Stimulated activated CD4-positive, alpha-beta T cell treated with anti-CD3 and anti-CD28 coated beads, Interleukin-1b, Interleukin-23, amount 100 ng/mL, for 4 hours (primary cell): ENCODE data around the gene ZER1.
"Not testable (repeated sequence)": the region's sequence is repeated elsewhere in the genome, so short reads cannot be mapped to it uniquely, and the experiment has no call there.

ENCODE experiments used
- DNase-seq, 2 donors: peaks; one replicate each; pipeline ENCODE4 v3.0.0-alpha.2; 2020; ENCODE audit warnings: low read depth in 2 of 2

Gene ZER1

DNA sequence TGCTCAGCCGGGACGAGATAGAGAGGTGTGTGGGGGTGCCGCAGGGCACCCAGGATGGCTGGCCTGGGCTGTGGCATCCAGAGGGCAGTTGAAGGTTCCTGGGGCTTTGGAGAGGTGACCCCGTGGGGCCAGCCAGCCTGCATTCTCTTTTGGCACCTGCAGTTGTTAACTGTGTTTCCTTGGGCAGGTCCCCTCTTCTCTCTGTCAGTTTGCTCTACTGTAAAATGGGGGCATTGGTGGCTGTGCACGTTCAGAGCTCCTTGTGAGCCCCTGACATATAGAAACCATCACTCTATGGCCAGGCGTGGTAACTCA lies 56.3 kb downstream of the ZER1 start:
- DNase-seq = no peak

DNA sequence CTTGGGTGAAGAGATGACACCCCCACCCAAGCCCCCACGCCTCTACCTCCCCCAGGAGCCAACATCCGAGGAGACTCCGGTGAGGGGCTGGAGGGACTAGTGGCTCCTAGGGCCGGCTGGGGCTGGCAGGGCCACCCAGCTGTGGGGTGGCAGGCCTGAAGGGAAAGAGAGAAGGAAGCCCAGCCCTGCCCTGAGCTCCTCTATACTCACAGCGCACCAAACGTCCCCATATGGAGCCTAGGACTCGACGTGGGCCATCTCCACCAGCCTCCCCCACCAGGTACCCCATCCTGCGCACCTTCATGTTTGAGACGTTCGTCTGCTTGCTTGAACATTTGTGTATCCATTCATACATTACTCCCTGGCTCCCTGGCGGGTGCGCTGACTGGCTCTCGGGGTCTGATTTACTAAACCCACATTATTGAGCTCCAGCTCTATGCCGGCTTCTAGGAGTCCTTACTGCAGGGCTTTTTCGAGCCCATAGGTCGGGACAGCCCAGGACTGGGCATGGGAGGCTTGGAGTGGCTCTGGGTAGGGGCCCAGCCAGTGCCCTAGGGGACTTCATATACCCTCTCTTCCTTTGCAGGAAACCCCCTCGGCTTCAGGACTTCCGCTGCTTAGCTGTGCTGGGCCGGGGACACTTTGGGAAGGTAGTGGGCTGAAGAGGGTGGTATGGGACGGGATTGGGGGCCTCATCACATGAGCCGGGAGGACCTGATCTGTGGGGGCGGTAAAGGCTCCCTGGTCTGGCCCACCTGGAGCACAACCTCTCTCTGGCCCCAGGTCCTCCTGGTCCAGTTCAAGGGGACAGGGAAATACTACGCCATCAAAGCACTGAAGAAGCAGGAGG lies 56.9 kb downstream of the ZER1 start:
- DNase-seq = no peak

- no peak for DNase-seq
Observed at GRCh38 chr9:128713941-128714573, 57.7 kb downstream of the ZER1 start.

- no peak for DNase-seq
Observed at GRCh38 chr9:128713411-128713780, 58.3 kb downstream of the ZER1 start.

DNA sequence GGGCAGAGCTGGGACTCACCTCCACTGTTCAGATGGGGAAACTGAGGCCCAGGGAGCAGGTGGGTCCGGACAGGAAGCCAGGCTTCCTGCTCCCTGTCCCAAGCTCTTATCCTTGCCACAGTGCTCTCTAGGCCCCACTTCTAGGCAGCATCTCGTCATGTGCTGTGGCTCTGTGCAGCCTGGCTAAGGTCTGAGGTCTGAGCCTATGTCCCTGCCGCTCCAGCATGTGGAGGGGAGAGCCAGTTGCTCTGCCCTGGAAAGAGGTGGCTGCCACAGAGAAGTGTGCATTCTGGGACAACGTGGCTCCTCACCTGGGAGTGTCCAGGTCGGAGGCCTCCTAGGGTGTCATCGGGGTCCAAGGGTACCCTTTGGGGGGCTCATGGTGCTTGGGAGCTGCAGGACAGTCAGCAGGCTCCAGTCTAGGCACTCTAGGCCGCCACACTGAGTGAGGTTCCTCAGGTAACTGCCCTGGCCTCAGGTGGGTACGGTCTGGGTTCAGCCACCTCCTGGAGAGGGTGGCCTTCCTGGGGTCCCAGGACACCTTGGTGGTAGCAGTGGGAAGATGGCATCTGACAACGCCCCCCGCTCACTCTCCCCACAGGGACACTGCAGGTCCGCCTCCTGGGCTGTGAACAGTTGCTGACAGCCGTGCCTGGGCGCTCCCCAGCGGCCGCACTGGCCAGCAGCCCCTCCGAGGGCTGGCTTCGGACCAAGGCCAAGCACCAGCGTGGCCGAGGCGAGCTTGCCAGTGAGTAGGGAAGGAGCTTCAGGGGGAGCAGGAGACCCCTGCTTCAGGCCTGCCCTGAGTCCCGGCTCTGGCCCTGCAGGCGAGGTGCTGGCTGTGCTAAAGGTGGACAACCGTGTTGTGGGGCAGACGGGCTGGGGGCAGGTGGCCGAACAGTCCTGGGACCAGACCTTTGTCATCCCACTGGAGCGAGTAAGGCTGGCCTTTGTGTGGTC lies 59.0 kb downstream of the ZER1 start:
- DNase-seq = no peak

DNA sequence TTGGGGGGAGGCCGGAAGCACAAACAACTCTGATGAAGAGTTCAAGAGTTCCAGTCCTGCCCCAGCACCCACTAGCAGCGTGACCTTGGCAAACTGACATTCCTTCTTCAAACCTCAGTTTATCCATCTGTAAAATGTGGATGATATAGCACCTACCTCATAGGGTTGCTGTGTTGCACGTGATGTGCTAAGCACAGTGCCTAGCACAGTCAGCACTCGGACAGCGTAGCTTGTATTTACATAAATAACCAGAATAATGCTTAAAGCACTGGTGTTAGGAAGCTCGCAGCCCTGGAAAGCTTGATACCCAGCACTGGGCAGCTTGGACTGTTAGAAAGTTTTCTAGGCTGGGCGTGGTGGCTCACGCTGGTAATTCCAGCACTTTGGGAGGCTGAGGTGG lies 64.3 kb downstream of the ZER1 start:
- no peak for DNase-seq

DNA sequence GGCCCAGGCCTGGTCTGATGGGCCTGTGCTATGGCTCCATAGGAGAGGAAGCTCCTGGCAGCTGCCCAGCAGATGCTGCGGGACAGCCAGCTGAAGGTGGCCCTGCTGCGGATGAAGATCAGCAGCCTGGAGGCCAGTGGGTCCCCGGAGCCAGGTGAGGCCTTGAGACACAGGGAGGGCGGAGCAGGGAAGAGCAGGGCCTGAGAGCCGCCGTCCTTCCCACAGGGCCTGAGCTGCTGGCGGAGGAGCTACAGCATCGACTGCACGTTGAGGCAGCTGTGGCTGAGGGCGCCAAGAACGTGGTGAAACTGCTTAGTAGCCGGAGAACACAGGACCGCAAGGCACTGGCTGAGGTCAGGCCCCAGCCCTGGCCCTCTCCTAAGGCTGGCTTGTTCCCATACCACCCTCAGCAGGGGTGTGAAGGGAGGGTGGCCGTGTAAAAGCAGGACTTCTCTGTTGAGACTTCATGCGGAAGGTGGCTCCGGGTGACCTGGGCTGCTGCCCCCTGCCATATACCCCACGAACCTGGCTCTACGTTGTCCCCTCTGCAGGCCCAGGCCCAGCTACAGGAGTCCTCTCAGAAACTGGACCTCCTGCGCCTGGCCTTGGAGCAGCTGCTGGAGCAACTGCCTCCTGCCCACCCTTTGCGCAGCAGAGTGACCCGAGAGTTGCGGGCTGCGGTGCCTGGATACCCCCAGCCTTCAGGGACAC lies 64.9 kb downstream of the ZER1 start:
- no peak for DNase-seq

DNA sequence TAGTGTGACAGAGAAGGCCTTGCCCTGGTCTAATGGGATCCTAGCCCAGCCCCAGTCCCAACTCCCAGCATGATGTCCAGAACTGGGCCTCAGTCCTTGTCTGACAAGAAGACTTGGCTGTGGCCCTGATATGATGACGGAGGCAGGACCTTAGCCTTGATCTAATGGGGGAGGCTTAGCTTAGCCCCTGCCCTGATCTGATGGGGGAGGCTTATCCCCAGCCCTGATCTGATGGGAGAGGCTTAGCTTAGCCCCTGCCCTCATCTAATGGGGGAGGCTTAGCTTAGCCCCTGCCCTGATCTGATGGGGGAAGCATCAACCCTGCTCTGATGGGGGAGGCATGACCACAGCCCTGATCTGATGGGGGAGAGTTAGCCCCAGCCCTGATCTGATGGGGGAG lies 65.7 kb downstream of the ZER1 start:
- DNase-seq = no peak

- no peak for DNase-seq
Observed at GRCh38 chr9:128705051-128705965, 66.4 kb downstream of the ZER1 start.

DNA sequence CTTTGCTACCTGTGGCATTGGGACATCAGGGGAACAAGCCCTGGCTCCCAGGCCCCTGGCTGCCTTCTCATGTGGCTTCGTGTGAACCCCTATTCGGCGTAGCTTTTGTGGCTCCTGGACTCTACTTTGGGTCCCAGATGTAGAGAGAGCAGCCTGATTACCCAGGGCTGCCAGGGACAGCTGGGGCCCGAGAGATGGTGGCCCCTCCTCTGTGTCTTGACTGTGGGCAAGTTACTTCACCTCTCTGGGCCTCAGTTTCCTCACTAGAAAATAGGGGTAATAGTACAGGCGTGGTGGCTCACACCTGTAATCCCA lies 67.4 kb downstream of the ZER1 start:
- DNase-seq = no peak

- DNase-seq = no peak
Observed at GRCh38 chr9:128703616-128704355, 67.9 kb downstream of the ZER1 start.

DNA sequence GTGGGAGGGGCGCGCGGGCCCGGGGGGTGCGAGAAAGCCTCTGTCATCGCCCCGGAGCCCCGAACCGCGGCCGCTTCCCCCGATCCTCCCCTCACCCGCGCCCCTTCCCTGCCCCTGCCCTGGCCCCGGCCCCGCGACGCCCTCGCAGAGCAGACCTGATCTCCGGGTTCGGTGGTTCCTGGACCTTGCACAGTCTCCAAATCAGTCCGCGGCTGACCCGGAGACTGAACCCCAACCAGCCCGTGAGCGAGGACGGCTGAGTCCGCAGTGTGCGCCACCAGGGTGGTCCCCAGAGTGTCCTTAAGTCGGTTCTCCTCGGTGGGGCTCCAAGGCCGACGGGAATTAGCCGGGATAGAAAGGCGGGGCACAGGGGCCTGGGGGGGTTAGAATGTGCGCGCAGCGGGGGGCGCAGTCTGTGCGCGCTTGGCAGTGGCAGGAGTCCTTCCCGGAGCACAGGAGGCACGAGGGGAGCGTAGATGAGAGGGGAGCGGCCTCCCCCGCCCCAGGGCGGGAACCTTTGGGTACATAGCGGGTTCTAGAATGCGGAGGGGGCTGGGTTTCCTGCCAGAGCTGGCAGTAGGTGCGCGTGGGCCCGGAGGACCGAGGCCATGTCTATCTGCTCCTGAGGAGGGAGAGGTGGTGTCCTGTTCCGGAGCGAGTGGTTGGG lies 68.6 kb downstream of the ZER1 start:
- peak; percentile 12 to 39 for DNase-seq

GRCh38 chr9:128702445-128702948 lies 69.2 kb downstream of the ZER1 start, which contains the start of gene PKN3:
PKN3 (plus strand) TSS chr9:128702503; CDS start chr9:128702916, 413 bp downstream.
- DNase-seq = peak; percentile 81 to 89

DNA sequence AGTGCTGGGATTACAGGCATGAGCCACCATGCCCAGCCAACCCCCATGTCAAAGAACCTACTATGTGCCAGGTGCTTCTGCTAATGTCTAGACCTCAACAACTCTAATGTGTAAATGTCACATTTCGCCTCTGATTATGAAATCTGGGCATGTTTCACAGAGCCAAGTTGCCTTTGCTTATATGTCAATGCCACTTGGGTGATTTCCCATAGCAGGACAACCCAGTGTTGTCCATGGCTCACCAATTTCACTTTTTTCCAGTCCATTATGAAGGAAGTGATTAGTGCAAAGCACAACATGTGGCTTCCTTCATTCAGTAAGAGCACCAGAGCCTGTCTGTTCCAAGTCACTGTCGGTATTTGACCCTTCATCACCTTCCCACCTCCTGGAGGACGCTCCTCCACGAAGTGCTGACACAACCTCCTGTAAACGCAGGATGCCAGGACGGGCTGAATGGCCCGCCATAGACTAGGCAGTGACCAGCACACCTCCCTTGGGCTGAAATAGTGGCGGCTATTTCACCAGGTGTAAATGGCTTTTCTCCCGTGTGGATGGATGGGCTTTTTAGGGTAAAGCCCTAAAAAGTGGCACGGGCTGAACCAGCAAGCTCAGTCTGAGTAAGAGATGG lies 70.4 kb downstream of the ZER1 start:
- DNase-seq = no peak

GRCh38 chr9:128699096-128699795 lies 72.5 kb downstream of the ZER1 start:
- DNase-seq = not testable (repeated sequence)

DNA sequence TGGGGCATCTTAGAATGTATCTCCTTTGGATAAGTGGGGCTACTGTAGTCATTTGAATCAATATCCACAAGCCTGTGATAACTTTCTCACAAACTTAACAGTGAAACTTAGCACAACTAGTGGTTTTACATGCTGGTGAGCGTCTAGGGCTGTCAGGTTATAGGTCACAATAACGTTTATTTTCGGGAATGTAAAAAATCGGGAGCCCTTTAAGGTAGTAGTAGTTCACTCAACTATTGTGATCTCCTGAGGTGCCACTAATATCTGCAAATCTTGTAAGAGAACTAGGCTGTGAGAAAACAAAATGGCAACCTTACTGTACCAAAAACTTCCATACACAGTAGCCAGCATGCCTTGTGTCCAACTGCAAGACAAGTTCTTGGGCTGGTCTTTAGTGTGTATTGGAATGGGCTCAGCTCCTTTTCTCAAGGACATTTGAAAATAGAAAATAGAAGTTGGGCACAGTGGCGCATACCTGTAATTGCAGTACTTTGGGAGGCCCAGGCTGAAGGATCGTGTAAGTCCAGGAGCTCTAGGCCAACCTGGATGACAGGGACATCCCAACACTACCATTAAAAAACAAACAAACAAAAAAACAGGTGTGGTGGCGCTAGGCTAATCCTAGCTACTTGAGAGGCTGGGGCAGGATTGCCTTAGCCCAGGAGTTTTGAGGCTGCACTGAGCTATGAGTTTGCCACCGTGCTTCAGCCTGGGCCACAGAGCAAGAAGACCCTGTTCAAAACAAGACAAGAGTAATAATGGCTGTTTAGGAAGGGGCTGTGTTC lies 74.6 kb downstream of the ZER1 start:
- no peak for DNase-seq

DNA sequence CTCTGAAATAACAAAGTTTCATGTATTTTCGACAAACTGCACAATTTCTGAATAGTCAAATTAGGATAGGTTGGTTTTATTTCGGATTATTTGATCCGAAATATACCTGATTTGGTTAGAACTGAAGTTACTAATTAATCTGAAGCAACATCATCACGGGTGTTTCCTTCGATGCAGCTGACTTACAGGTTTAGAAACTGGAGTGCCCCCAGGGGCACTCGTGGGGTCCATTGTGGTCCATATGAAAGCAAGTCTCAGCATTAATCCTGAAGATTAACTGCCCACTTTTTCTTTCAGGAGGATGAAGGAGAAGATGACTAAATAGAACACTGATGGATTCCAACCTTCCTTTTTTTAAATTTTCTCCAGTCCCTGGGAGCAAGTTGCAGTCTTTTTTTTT lies 77.4 kb downstream of the ZER1 start:
- no peak for DNase-seq
